Ramos (cell line): ENCODE measurements around the gene RBP3.

Experiments
- in situ Hi-C: fragments of 300-500 bp; cut with MboI; formaldehyde crosslinking; loops from one replicate; pipeline ENCODE4 v1.14.3; 2022; ENCODE audit warnings: low sequenced_read_pairs; ENCODE audit not compliant: unreplicated experiment

The RBP3 gene

GRCh38 chr10:47369251-47369894, 21.2 kb downstream of the RBP3 start:
- in situ Hi-C loops: no loop called here

GRCh38 chr10:47370015-47370767, 22.0 kb downstream of the RBP3 start:
- in situ Hi-C loops: no loop called here

DNA sequence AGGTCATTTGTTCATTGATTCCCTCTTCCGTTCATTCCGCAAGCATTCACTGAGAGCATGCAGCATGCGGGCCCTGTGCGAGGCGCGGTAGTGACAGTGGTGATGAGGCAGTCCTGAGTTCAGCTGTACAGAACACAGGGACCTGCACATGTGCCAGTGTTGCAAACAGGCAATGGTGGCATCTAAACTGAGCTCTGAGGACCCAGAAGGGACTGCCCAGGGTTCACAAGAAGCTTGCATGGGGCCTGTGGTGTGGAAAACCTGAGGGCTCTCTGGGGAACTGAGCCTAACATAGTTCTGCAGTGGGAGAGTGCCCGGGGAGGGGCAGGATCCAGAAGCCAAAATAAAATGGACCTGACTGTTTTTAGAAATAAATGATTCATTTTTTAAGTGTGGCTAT, 22.7 kb downstream of the RBP3 start:
- in situ Hi-C loops: no loop called here

GRCh38 chr10:47371629-47372485, 23.7 kb downstream of the RBP3 start:
- in situ Hi-C loops: no loop called here

- in situ Hi-C loops: no loop called here
These were observed 24.6 kb downstream of the RBP3 start for GRCh38 chr10:47372726-47373125.

DNA sequence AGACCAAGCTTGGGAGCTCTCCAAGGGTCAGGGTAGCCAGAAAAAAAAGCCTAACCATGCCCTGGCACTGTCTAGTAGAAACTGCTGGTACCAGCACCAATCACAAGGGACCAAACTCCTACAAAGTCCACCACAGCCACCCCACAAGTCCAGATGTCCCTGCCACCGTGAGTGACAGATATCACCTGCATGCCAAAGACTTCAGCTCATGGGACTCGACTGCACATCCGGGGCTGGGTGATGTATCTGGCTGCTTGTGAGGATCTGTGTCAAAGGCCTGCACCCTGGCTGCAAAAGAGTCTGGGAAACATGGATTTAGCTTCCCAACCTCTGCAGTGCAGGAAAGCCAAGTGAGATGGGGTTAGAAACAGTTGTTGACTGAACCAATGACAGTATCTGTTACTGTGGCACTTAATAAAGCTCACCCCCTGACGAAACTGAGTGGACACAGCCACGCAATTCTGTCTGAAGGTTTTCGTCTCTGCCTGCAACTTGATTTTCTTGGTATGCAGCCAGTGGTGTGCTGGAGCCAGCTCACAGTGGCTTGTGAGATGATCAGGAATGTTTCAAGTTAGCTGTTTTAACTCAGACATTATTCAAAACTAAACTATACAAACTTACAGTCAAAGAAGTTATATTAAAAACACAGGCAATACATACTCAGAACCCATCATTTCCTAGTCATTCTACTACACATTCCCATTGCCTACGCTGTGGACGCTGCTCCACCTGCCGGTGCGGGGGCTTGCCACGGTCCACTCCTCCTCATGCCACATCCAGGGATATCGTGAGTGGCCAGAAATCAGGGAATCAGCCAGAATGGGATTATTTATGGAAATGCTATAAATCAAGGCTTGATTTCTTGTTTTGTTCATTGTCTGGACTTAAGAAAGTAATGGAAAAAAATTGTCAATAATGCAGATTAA, 26.7 kb downstream of the RBP3 start:
- in situ Hi-C loops: no loop called here

DNA sequence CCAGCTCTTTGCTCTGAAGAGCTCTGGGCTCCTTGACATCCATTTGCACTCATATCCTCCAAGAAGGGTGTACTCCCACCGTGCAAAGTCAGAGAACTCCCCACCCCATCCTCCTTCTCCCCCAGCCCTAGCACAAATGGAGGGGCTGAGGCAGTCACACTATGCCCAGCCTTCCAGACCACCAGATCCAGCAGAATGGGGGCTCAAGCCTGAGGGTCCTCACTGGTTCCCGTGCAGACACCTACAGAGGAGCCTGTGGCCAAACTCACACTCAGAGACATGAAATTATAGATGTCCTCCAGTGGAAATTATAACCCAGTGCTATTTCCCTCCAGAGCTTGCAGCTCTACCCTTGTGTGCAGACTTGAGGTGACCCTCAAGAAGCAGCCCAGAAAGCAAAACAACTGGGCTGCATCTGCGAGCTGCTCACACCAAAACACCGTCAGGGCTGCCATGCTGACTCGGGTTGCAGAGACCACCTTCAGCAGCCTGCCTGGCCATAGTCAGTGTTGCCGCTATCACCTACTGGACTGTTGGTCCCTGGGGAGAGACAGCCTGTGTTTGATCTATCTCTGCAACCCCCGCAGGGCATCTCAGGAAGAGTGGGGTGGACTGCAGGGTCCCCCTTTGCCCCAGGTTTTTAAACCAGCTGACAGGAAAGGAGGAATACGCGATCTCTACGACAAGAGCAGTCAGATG, 28.5 kb downstream of the RBP3 start:
- in situ Hi-C loops: no loop called here

GRCh38 chr10:47378183-47378510, 30.0 kb downstream of the RBP3 start:
- in situ Hi-C loops: no loop called here

DNA sequence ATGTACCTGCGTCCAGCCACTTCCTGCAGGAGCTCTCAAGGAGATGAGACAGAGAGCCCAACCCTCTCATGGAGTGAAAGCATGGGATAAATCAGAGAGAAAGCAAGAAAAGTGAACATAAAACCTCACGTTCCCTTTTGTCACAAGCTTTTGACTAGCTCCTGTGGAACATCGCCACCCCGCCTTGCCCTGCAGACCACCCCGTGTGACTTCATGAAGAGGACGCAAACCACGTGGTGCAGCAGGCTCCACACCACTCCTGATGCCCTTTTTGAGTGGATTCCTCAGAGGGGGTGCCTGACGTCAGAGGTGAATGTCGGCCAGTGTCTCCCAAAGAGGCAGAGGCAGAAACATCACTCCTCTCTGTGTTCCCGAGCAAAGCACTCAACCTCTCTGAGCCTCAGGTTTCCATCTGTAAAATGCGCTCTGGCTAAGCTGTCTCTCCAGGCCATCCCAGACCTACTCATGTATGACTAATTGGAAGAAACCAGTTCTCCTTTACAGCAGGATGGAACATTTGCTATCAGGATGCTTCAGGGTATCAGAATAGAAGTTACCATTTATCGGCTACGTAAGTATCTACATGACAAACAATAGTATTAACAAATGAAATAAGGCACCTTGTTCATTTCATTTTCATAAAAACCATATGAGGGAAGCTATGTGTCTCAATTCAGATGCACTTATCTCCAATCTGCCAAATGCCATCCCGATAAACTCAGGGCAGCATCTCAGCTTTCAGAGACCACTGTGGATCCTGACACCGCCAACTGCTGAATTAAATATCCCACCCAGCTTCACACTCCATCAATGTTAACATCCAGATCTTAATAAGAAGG, 30.7 kb downstream of the RBP3 start:
- in situ Hi-C loops: no loop called here

DNA sequence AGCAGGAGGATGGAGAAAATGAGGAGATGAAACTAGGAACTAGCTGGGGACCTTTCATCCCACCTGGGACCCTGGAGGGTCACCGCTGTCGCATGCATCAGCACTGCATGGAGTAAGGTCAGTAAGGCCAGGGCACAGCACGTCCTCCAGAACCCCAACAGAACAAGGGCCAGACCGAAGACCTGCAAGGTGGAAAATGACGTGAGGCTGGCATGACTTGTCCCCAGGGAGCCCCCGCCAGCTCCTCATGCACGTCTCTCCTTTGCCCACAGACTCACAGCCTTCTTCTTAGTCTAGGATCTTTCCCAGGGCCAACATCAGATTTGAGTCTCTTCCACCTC, 31.3 kb downstream of the RBP3 start:
- in situ Hi-C loops: no loop called here

GRCh38 chr10:47379901-47380300, 31.7 kb downstream of the RBP3 start:
- in situ Hi-C loops: loop anchor here (5.0 kb wide), 2 partner anchors 1098 to 1273 kb away; no protein-coding TSS in a partner anchor

GRCh38 chr10:47380341-47381102, 32.4 kb downstream of the RBP3 start:
- in situ Hi-C loops: loop anchor here (5.0 kb wide), 2 partner anchors 1098 to 1273 kb away; no protein-coding TSS in a partner anchor

- in situ Hi-C loops: loop anchor here (5.0 kb wide), 2 partner anchors 1099 to 1274 kb away; no protein-coding TSS in a partner anchor
These were observed 32.9 kb downstream of the RBP3 start for GRCh38 chr10:47381103-47381395.

- in situ Hi-C loops: loop anchor here (5.0 kb wide), 2 partner anchors 1099 to 1274 kb away; no protein-coding TSS in a partner anchor
These were observed 33.5 kb downstream of the RBP3 start for GRCh38 chr10:47381427-47382379.

- in situ Hi-C loops: loop anchor here (5.0 kb wide), 2 partner anchors 1101 to 1276 kb away; no protein-coding TSS in a partner anchor
These were observed 35.3 kb downstream of the RBP3 start for GRCh38 chr10:47383261-47384147.
